Neuronal stem cell (in vitro differentiated cells): ENCODE data around the gene MBP.

Experiments
- DNase-seq: peaks from one replicate; pipeline ENCODE4 v3.0.0-alpha.2; 2013; ENCODE audit warnings: low spot score
- H2AFZ ChIP-seq: one replicate; pipeline ENCODE4 v1.6.1; 2013; ENCODE audit warnings: mild to moderate bottlenecking, low read length, inconsistent platforms
- H2AK5ac ChIP-seq: 2 replicates; pipeline ENCODE4 v1.6.1; 2013; ENCODE audit warnings: low read depth, mild to moderate bottlenecking, inconsistent platforms, low read length, moderate library complexity, mixed read lengths
- H2BK120ac ChIP-seq: 2 replicates; pipeline ENCODE4 v1.6.1; 2013; ENCODE audit warnings: low read depth, mild to moderate bottlenecking, inconsistent platforms, low read length, moderate library complexity, mixed read lengths
- H2BK12ac ChIP-seq: one replicate; pipeline ENCODE4 v1.6.1; 2013; ENCODE audit warnings: low read length, inconsistent platforms
- H2BK15ac ChIP-seq: 2 replicates; pipeline ENCODE4 v1.6.1; 2013; ENCODE audit warnings: mild to moderate bottlenecking, low read length, inconsistent platforms, mixed read lengths
- H2BK5ac ChIP-seq: one replicate; pipeline ENCODE4 v1.6.1; 2013; ENCODE audit warnings: inconsistent platforms, mild to moderate bottlenecking, low read length, moderate library complexity
- H3K14ac ChIP-seq: one replicate; pipeline ENCODE4 v1.6.1; 2013; ENCODE audit warnings: low read length, inconsistent platforms
- H3K18ac ChIP-seq: 2 replicates; pipeline ENCODE4 v1.6.1; 2013; ENCODE audit warnings: low read length, inconsistent platforms
- H3K23ac ChIP-seq: 2 replicates; pipeline ENCODE4 v1.6.1; 2013; ENCODE audit warnings: low read depth, mild to moderate bottlenecking, mixed read lengths, low read length, inconsistent platforms; ENCODE audit not compliant: poor library complexity
- H3K27ac ChIP-seq: replicated peaks from 3 replicates; pipeline ENCODE4 v1.5.1; 2013; ENCODE audit warnings: low read length, inconsistent platforms
- H3K27me3 ChIP-seq, 3 experiments: 2 replicates each; pipeline ENCODE4 v1.6.1; 2013; ENCODE audit warnings: low read length in 3 of 3, mild to moderate bottlenecking in 2 of 3, inconsistent platforms in 1 of 3, low read depth in 1 of 3, mixed read lengths in 1 of 3, moderate library complexity in 1 of 3; ENCODE audit not compliant: control insufficient read depth in 3 of 3, insufficient read depth in 3 of 3
- H3K36me3 ChIP-seq, 2 donors: replicated peaks in 1 of 2; 2 replicates each; pipeline ENCODE4 v1.6.1; 2013; ENCODE audit warnings: low read length in 2 of 2; ENCODE audit not compliant: control insufficient read depth in 2 of 2, insufficient read depth in 2 of 2
- H3K4ac ChIP-seq: 2 replicates; pipeline ENCODE4 v1.6.1; 2013; ENCODE audit warnings: inconsistent platforms, mild to moderate bottlenecking, low read length, moderate library complexity
- H3K4me1 ChIP-seq, 2 donors: 1 replicate in 1 of 2; 2 replicates in 1 of 2; pipeline ENCODE4 v1.6.1; 2013; ENCODE audit warnings: low read length in 2 of 2, low read depth in 1 of 2; ENCODE audit not compliant: control insufficient read depth in 2 of 2, insufficient read depth in 1 of 2
- H3K4me2 ChIP-seq: one replicate; pipeline ENCODE4 v1.6.1; 2013; ENCODE audit warnings: mild to moderate bottlenecking, low read length, inconsistent platforms; ENCODE audit not compliant: insufficient read depth, poor library complexity, severe bottlenecking
- H3K4me3 ChIP-seq, 2 donors: 2 replicates each; pipeline ENCODE4 v1.5.1; 2013; ENCODE audit warnings: low read length in 2 of 2, mild to moderate bottlenecking in 2 of 2, inconsistent platforms in 1 of 2, moderate library complexity in 1 of 2
- H3K79me1 ChIP-seq: one replicate; pipeline ENCODE4 v1.6.1; 2013; ENCODE audit warnings: low read depth, mild to moderate bottlenecking, inconsistent platforms, low read length, moderate library complexity
- H3K9ac ChIP-seq: one replicate; pipeline ENCODE4 v1.6.1; 2013; ENCODE audit warnings: mild to moderate bottlenecking, low read depth, low read length, inconsistent platforms; ENCODE audit not compliant: poor library complexity
- H3K9me3 ChIP-seq, 2 donors: replicated peaks in 1 of 2; 2 replicates each; pipeline versions ENCODE3 to v1.6.1; 2013; ENCODE audit warnings: low read length in 2 of 2, mild to moderate bottlenecking in 2 of 2, inconsistent platforms in 1 of 2, low read depth in 1 of 2, mixed read lengths in 1 of 2, moderate library complexity in 1 of 2; ENCODE audit not compliant: control insufficient read depth in 2 of 2, insufficient read depth in 1 of 2
- H4K8ac ChIP-seq: one replicate; pipeline ENCODE4 v1.6.1; 2013; ENCODE audit warnings: low read depth, mild to moderate bottlenecking, inconsistent platforms, low read length, moderate library complexity
- H4K91ac ChIP-seq: one replicate; pipeline ENCODE4 v1.6.1; 2013; ENCODE audit warnings: low read length, low read depth, mild to moderate bottlenecking, inconsistent platforms; ENCODE audit not compliant: poor library complexity
- WGBS, 2 donors: extraction: QIAGEN DNeasy Blood & Tissue Kit; methylation state at CpG; one replicate each; pipeline ENCODE4 v1.1.7; 2013; ENCODE audit warnings: missing lambda C conversion rate in 2 of 2, mixed read lengths in 1 of 2; ENCODE audit not compliant: insufficient read length in 2 of 2, insufficient replicate concordance in 1 of 2; ENCODE audit errors: extremely low coverage in 2 of 2; 5-methylcytosine and 5-hydroxymethylcytosine counted together

MBP gene

GRCh38 chr18:77112747-77113092 is 19.9 kb downstream of the MBP start:
- no peak overlapping the region for H3K23ac ChIP-seq
- no peak for DNase-seq
- H2BK5ac ChIP-seq: no peak overlapping the region
- no peak overlapping the region for H3K9ac ChIP-seq
- H3K4ac ChIP-seq: no peak overlapping the region
- no peaks in the 10 kb centered on the region for H3K27me3 ChIP-seq
- no peak overlapping the region for H2AK5ac ChIP-seq
- H3K4me2 ChIP-seq: no peak overlapping the region
- H4K91ac ChIP-seq: no peak overlapping the region
- no peak overlapping the region for H2BK12ac ChIP-seq
- no peak overlapping the region for H2AFZ ChIP-seq
- no peak overlapping the region for H4K8ac ChIP-seq
- H3K18ac ChIP-seq: peak overlapping the region; percentile 40
- no peak overlapping the region for H3K4me3 ChIP-seq
- no peak overlapping the region for H3K27ac ChIP-seq
- H2BK120ac ChIP-seq: no peak overlapping the region
- peaks cover 5 to 7% of the 10 kb centered on the region in 2 donors for H3K4me1 ChIP-seq
- no peak overlapping the region for H2BK15ac ChIP-seq
- H3K14ac ChIP-seq: no peak overlapping the region
- no CpG with 5 or more reads among the region's 7 CpGs for WGBS, 2 donors
- H3K9me3 ChIP-seq: no peaks in the 10 kb centered on the region
- H3K79me1 ChIP-seq: no peaks in the 10 kb centered on the region
- H3K36me3 ChIP-seq: no peaks in the 10 kb centered on the region

- H4K91ac ChIP-seq: no peak overlapping the region
- peaks cover 5 to 9% of the 10 kb centered on the region in 2 donors for H3K4me1 ChIP-seq
- no peak overlapping the region for H3K14ac ChIP-seq
- H2BK120ac ChIP-seq: no peak overlapping the region
- no peak overlapping the region for H2AK5ac ChIP-seq
- H3K27ac ChIP-seq: no peak overlapping the region
- H2BK15ac ChIP-seq: no peak overlapping the region
- H3K9ac ChIP-seq: no peak overlapping the region
- H4K8ac ChIP-seq: no peak overlapping the region
- no peaks in the 10 kb centered on the region for H3K79me1 ChIP-seq
- H3K36me3 ChIP-seq: no peaks in the 10 kb centered on the region
- no peak overlapping the region for H2BK5ac ChIP-seq
- H3K4ac ChIP-seq: no peak overlapping the region
- no peaks in the 10 kb centered on the region for H3K9me3 ChIP-seq
- H3K4me3 ChIP-seq: no peak overlapping the region
- WGBS, 2 donors: 100% methylated on average over 2 of the region's 43 CpGs; no CpG with 5 or more reads in 1 of the 2 donors
- no peak overlapping the region for H2AFZ ChIP-seq
- peak overlapping the region; percentile 40 for H3K18ac ChIP-seq
- no peak overlapping the region for H3K4me2 ChIP-seq
- H3K23ac ChIP-seq: peak overlapping the region; percentile 35
- H3K27me3 ChIP-seq: no peaks in the 10 kb centered on the region
- no peak overlapping the region for H2BK12ac ChIP-seq
- DNase-seq: no peak
Measured at GRCh38 chr18:77111951-77112746, 20.4 kb downstream of the MBP start.

GRCh38 chr18:77111449-77111848 is 21.1 kb downstream of the MBP start:
- Histone ChIP-seq H2BK120ac (no peak overlapping the region), H2BK12ac (no peak overlapping the region), H2BK5ac (no peak overlapping the region), H3K9me3 (no peaks in the 10 kb centered on the region), H3K4me1 (peaks cover 5 to 9% of the 10 kb centered on the region in 2 donors), H3K9ac (no peak overlapping the region), H4K8ac (no peak overlapping the region), H2AFZ (no peak overlapping the region), H3K4me3 (no peak overlapping the region), H3K14ac (peak overlapping the region; percentile 31), H3K18ac (no peak overlapping the region), H4K91ac (no peak overlapping the region), H3K23ac (no peak overlapping the region), H3K79me1 (no peaks in the 10 kb centered on the region), H3K4ac (no peak overlapping the region), H3K36me3 (no peaks in the 10 kb centered on the region), H2AK5ac (peak overlapping the region; percentile 67), H3K4me2 (no peak overlapping the region), H2BK15ac (no peak overlapping the region), H3K27me3 (no peaks in the 10 kb centered on the region), H3K27ac (no peak overlapping the region)
- WGBS, 2 donors: no CpG with 5 or more reads among the region's 11 CpGs
- DNase-seq: no peak

GRCh38 chr18:77110936-77111335 is 21.6 kb downstream of the MBP start:
- Histone ChIP-seq H3K9me3 (no peaks in the 10 kb centered on the region), H3K23ac (no peak overlapping the region), H3K9ac (no peak overlapping the region), H3K4me1 (peaks cover 5 to 9% of the 10 kb centered on the region in 2 donors), H2AK5ac (no peak overlapping the region), H4K91ac (no peak overlapping the region), H3K4me3 (no peak overlapping the region), H3K27me3 (no peaks in the 10 kb centered on the region), H3K79me1 (no peaks in the 10 kb centered on the region), H4K8ac (no peak overlapping the region), H3K4ac (no peak overlapping the region), H2BK120ac (no peak overlapping the region), H3K27ac (no peak overlapping the region), H3K4me2 (no peak overlapping the region), H3K14ac (no peak overlapping the region), H2BK5ac (no peak overlapping the region), H2BK15ac (no peak overlapping the region), H2AFZ (no peak overlapping the region), H3K18ac (no peak overlapping the region), H2BK12ac (no peak overlapping the region), H3K36me3 (no peaks in the 10 kb centered on the region)
- no CpG with 5 or more reads among the region's 14 CpGs for WGBS, 2 donors
- no peak for DNase-seq
